ENCODE data around the gene LGR6.

LGR6 gene

DNA sequence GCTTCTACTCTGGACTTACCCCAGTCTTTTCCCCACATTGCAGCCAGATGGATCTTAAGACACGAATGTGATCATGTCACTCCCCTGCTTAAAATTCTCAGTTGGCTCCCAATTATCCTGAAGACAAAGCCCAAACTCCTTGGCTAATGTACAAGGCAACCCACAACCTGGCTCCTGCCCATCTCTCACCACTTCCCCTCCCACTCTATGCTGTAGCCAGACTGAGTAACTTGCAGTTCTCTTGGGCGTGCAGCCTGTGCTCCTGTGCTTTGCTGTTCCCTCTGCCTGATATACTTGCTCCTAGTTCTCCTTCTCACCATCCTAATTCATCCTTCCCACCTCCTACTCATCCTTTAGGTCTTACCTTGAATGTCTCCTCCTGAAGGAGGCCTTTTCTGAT lies 56.2 kb downstream of the LGR6 start:
- no peaks in the 10 kb centered on the region for H3K27me3 ChIP-seq (ENCODE audit: insufficient read depth, low read length, poor library complexity, severe bottlenecking)
- no peak for TF ChIP-seq EZH2phosphoT487 (IDR thresholded peaks at IDR 0.05; ENCODE audit: borderline replicate concordance)
- TF ChIP-seq CTCF (conservative IDR thresholded peaks at IDR 0.05; ENCODE audit: low read length) = no peak
- no peaks in the 10 kb centered on the region for H3K79me2 ChIP-seq (ENCODE audit: insufficient read depth, low read length)
- no peaks in the 10 kb centered on the region for H3K9me3 ChIP-seq (ENCODE audit: insufficient read depth, low read depth, low read length)
- no peaks in the 10 kb centered on the region for H3F3A ChIP-seq (ENCODE audit: low read depth)
- H3K4me3 ChIP-seq (ENCODE audit: low read length, poor library complexity, severe bottlenecking) = no peak overlapping the region
- H3K9me2 ChIP-seq (replicated peaks; ENCODE audit: low read depth, low read length) = no peaks in the 10 kb centered on the region
- no peak overlapping the region for H2AFZ ChIP-seq (ENCODE audit: low read length)
- H4K20me1 ChIP-seq (ENCODE audit: insufficient read depth, low read length, poor library complexity, severe bottlenecking) = no peaks in the 10 kb centered on the region
- H3K9ac ChIP-seq (ENCODE audit: low read depth, low read length, poor library complexity, severe bottlenecking) = no peak overlapping the region
- no peak overlapping the region for H3K4me2 ChIP-seq (ENCODE audit: low read depth, low read length, poor library complexity, severe bottlenecking)
- H3K4me1 ChIP-seq (ENCODE audit: insufficient read depth, low read length, poor library complexity, severe bottlenecking) = no peaks in the 10 kb centered on the region
- H3K36me3 ChIP-seq (ENCODE audit: insufficient read depth, low read length) = no peaks in the 10 kb centered on the region

DNA sequence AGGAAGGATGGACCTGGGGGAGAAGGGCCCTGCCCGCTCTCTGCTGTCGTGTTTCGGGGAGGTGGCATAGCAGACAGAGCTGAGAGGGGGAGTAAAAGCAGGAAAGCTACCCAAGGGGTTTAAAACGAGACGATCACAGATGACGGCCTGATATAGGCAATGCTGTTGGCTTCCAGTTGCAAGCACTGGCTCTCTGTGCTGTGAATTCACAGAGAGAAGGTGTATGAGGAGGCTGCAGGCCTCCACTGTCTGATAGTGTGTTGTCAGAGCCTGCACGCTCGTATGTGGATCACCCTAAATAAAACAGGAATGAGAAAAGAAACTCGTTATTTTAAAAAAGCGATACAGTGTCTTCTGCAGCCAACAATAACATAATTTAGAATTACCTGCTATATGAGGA lies 57.4 kb downstream of the LGR6 start:
- Histone ChIP-seq H3K4me3 (ENCODE audit: low read length, poor library complexity, severe bottlenecking) (no peak overlapping the region), H4K20me1 (ENCODE audit: insufficient read depth, low read length, poor library complexity, severe bottlenecking) (no peaks in the 10 kb centered on the region), H3K4me1 (ENCODE audit: insufficient read depth, low read length, poor library complexity, severe bottlenecking) (no peaks in the 10 kb centered on the region), H3K36me3 (ENCODE audit: insufficient read depth, low read length) (no peaks in the 10 kb centered on the region), H3K27me3 (ENCODE audit: insufficient read depth, low read length, poor library complexity, severe bottlenecking) (no peaks in the 10 kb centered on the region), H3K9me2 (replicated peaks; ENCODE audit: low read depth, low read length) (no peaks in the 10 kb centered on the region), H3F3A (ENCODE audit: low read depth) (no peaks in the 10 kb centered on the region), H3K4me2 (ENCODE audit: low read depth, low read length, poor library complexity, severe bottlenecking) (no peak overlapping the region), H3K79me2 (ENCODE audit: insufficient read depth, low read length) (no peaks in the 10 kb centered on the region), H3K9ac (ENCODE audit: low read depth, low read length, poor library complexity, severe bottlenecking) (no peak overlapping the region), H2AFZ (ENCODE audit: low read length) (no peak overlapping the region), H3K9me3 (ENCODE audit: insufficient read depth, low read depth, low read length) (no peaks in the 10 kb centered on the region)
- TF ChIP-seq EZH2phosphoT487 (IDR thresholded peaks at IDR 0.05; ENCODE audit: borderline replicate concordance) = no peak

DNA sequence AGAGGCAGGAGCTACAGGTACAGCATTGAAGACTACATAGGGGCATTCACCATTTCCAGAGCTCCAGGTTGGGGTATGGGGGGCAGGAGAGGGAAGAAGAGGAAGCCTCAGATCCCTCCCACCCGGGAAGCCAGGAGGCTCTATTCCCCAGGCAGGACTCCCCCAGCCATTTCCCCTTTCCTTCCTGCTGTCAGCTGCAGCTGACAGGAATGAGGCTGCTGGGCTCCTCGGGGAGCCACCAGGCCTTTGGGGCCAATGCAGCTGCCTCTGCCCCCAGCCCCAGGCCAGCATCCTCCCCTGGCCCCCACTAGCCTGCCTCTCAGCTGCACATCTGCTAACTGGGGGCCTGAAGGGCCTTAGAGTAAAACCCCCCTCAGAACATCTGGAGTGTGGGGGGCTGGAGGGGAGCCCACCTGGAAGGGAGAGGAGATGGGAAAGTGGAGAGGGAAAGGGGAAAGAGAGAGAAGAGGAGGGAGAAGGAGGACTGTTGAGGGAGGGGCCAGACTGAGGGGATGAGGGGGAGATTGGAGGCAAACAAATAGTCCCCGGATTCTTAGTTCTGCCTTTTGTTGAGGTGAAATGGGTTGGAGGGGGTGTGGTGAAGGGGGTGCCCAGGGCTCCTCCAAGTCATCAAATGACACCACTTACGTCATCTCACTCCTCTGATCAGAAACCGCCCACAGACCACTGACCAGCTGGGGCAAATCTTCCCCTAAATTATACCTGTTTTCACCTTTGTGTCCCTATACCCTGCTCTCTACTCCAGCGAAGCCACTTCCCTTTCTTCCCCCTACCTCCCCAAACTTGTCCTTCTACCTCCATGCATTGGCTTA lies 58.0 kb downstream of the LGR6 start:
- Histone ChIP-seq H3K36me3 (ENCODE audit: insufficient read depth, low read length) (no peaks in the 10 kb centered on the region), H2AFZ (ENCODE audit: low read length) (no peak overlapping the region), H3K4me1 (ENCODE audit: insufficient read depth, low read length, poor library complexity, severe bottlenecking) (no peaks in the 10 kb centered on the region), H3K27me3 (ENCODE audit: insufficient read depth, low read length, poor library complexity, severe bottlenecking) (no peaks in the 10 kb centered on the region), H3K9me2 (replicated peaks; ENCODE audit: low read depth, low read length) (no peaks in the 10 kb centered on the region), H3K4me2 (ENCODE audit: low read depth, low read length, poor library complexity, severe bottlenecking) (no peak overlapping the region), H3K9me3 (ENCODE audit: insufficient read depth, low read depth, low read length) (no peaks in the 10 kb centered on the region), H3K79me2 (ENCODE audit: insufficient read depth, low read length) (no peaks in the 10 kb centered on the region), H3K9ac (ENCODE audit: low read depth, low read length, poor library complexity, severe bottlenecking) (no peak overlapping the region), H3F3A (ENCODE audit: low read depth) (no peaks in the 10 kb centered on the region), H3K4me3 (ENCODE audit: low read length, poor library complexity, severe bottlenecking) (no peak overlapping the region), H4K20me1 (ENCODE audit: insufficient read depth, low read length, poor library complexity, severe bottlenecking) (no peaks in the 10 kb centered on the region)
- TF ChIP-seq CTCF (conservative IDR thresholded peaks at IDR 0.05; ENCODE audit: low read length) = no peak
- TF ChIP-seq EZH2phosphoT487 (IDR thresholded peaks at IDR 0.05; ENCODE audit: borderline replicate concordance) = no peak

GRCh38 chr1:202252271-202252670 lies 58.7 kb downstream of the LGR6 start:
- no peaks in the 10 kb centered on the region for H3K36me3 ChIP-seq (ENCODE audit: insufficient read depth, low read length)
- TF ChIP-seq EZH2phosphoT487 (IDR thresholded peaks at IDR 0.05; ENCODE audit: borderline replicate concordance) = no peak
- no peak for TF ChIP-seq CTCF (conservative IDR thresholded peaks at IDR 0.05; ENCODE audit: low read length)

More at GRCh38 chr1:202252271-202252670, 58.7 kb downstream of the LGR6 start:
- no peaks in the 10 kb centered on the region for H3K79me2 ChIP-seq (ENCODE audit: insufficient read depth, low read length)
- no peaks in the 10 kb centered on the region for H4K20me1 ChIP-seq (ENCODE audit: insufficient read depth, low read length, poor library complexity, severe bottlenecking)
- no peaks in the 10 kb centered on the region for H3K9me2 ChIP-seq (replicated peaks; ENCODE audit: low read depth, low read length)
- H2AFZ ChIP-seq (ENCODE audit: low read length) = no peak overlapping the region
- H3K27me3 ChIP-seq (ENCODE audit: insufficient read depth, low read length, poor library complexity, severe bottlenecking) = no peaks in the 10 kb centered on the region
- no peak overlapping the region for H3K9ac ChIP-seq (ENCODE audit: low read depth, low read length, poor library complexity, severe bottlenecking)
- H3K9me3 ChIP-seq (ENCODE audit: insufficient read depth, low read depth, low read length) = no peaks in the 10 kb centered on the region
- H3K4me3 ChIP-seq (ENCODE audit: low read length, poor library complexity, severe bottlenecking) = no peak overlapping the region
- H3K4me1 ChIP-seq (ENCODE audit: insufficient read depth, low read length, poor library complexity, severe bottlenecking) = no peaks in the 10 kb centered on the region
- no peak overlapping the region for H3K4me2 ChIP-seq (ENCODE audit: low read depth, low read length, poor library complexity, severe bottlenecking)
- no peaks in the 10 kb centered on the region for H3F3A ChIP-seq (ENCODE audit: low read depth)

Measured in Loucy (cell line).